Astrocyte (in vitro differentiated cells and primary cell): ENCODE measurements around the gene GLS.

Source experiments
- EZH2 ChIP-seq: IDR thresholded peaks from 2 replicates; pipeline ENCODE4 v1.6.1; 2012; ENCODE audit warnings: mild to moderate bottlenecking, low read length, inconsistent platforms; ENCODE audit not compliant: insufficient read depth
- TF ChIP-seq, protein P1 (sequence below): IDR thresholded peaks from 2 replicates; pipeline ENCODE4 v1.5.1; 2011; ENCODE audit warnings: low read depth, mild to moderate bottlenecking, inconsistent platforms, low read length, moderate library complexity; ENCODE audit not compliant: insufficient read depth

DNA sequence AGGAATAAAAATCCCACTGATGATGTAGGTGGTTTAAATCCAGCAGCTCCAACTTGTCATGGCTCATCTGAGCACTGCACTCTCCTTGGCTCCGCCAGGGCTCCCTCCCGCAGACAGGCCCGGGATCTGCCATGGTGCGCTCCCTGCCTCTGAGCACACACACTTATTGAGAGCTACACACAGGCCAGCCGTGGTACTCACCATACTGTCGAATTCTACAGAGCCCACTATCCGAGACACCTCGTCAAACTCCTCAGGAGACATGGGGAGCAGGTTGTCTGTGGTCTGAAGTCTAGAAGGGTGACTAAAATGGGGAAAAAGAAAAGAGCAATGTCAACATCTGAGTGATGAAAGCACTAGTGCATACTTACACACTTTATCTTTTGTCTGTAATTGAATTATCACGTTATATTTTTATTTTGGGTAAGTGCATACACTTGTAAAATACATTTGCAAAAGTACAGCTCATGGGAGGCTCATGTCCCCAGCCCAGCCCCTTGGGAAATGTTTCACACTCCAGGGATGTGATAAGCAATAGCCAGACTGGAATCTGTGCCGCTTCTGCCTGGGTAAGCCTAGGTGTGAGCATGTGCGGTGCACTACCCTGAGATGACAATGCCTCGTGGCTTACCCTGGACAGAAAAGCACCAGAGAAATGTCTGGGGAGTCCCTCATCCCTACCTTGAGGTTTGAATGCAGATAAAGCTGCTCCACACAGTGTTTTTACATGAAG is 94.2 kb downstream of the GLS start:
- TF ChIP-seq, protein P1, sequence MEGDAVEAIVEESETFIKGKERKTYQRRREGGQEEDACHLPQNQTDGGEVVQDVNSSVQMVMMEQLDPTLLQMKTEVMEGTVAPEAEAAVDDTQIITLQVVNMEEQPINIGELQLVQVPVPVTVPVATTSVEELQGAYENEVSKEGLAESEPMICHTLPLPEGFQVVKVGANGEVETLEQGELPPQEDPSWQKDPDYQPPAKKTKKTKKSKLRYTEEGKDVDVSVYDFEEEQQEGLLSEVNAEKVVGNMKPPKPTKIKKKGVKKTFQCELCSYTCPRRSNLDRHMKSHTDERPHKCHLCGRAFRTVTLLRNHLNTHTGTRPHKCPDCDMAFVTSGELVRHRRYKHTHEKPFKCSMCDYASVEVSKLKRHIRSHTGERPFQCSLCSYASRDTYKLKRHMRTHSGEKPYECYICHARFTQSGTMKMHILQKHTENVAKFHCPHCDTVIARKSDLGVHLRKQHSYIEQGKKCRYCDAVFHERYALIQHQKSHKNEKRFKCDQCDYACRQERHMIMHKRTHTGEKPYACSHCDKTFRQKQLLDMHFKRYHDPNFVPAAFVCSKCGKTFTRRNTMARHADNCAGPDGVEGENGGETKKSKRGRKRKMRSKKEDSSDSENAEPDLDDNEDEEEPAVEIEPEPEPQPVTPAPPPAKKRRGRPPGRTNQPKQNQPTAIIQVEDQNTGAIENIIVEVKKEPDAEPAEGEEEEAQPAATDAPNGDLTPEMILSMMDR = no peak
- no peak for TF ChIP-seq EZH2
